ENCODE results near the gene ATP5F1D. TPM values are rescaled to one million over a fixed set of nuclear protein-coding genes. Genes with fewer than 3 reads are reported as not detected.

The ATP5F1D gene
- total and polyA plus RNA-seq, 9 donors = 1.3 to 218 (median 138) TPM

- intact Hi-C loops (cut with DNase I) = no loop called here
- Histone ChIP-seq H3K27ac (peak overlapping the region; percentile 84 to 91), H3K4me3 (peak overlapping the region; percentile 52), H3K27me3 (no peaks in the 10 kb centered on the region), H3K9me3 (no peaks in the 10 kb centered on the region), H3K36me3 (no peaks in the 10 kb centered on the region), H3K4me1 (ENCODE audit: insufficient read depth) (peaks cover 40% of the 10 kb centered on the region)
- peak in 2 of 5 donors; percentile 64 to 68 for DNase-seq
- no peak for TF ChIP-seq CTCF (IDR thresholded peaks at IDR 0.05)
- TF ChIP-seq POLR2A (IDR thresholded peaks at IDR 0.05) = no peak
- no peak for TF ChIP-seq EP300 (IDR thresholded peaks at IDR 0.05)
- WGBS, 3 donors = 22 to 32% (median 25%) methylated on average over 14 of the region's 14 CpGs
Observed at GRCh38 chr19:1261538-1261797, 19.9 kb downstream of the ATP5F1D start.

GRCh38 chr19:1261798-1262622 lies 20.5 kb downstream of the ATP5F1D start:
- intact Hi-C loops (cut with DNase I) = no loop called here
- H3K4me3 ChIP-seq = peak overlapping the region; percentile 52
- WGBS, 3 donors = 22 to 33% (median 30%) methylated on average over 27 to 28 of the region's 28 CpGs

GRCh38 chr19:1262623-1263123 lies 21.1 kb downstream of the ATP5F1D start:
- no peak overlapping the region for H3K4me3 ChIP-seq
- H3K27ac ChIP-seq = peak overlapping the region; percentile 84 to 91
- WGBS, 3 donors = 55 to 64% (median 59%) methylated on average over 19 to 21 of the region's 21 CpGs
- no peaks in the 10 kb centered on the region for H3K27me3 ChIP-seq
- H3K9me3 ChIP-seq = no peaks in the 10 kb centered on the region
- H3K4me1 ChIP-seq (ENCODE audit: insufficient read depth) = peaks cover 43% of the 10 kb centered on the region
- no peaks in the 10 kb centered on the region for H3K36me3 ChIP-seq
- TF ChIP-seq POLR2A (IDR thresholded peaks at IDR 0.05) (no peak), CTCF (IDR thresholded peaks at IDR 0.05) (no peak), EP300 (IDR thresholded peaks at IDR 0.05) (no peak)
- intact Hi-C loops (cut with DNase I) = no loop called here
- DNase-seq = peak; percentile 42 to 62 (median 61)

More at GRCh38 chr19:1261798-1262622, 20.5 kb downstream of the ATP5F1D start:
- H3K36me3 ChIP-seq = no peaks in the 10 kb centered on the region
- H3K27ac ChIP-seq = peak overlapping the region; percentile 84 to 91
- TF ChIP-seq CTCF (IDR thresholded peaks at IDR 0.05) = no peak
- no peak for TF ChIP-seq POLR2A (IDR thresholded peaks at IDR 0.05)
- TF ChIP-seq EP300 (IDR thresholded peaks at IDR 0.05) = no peak
- no peaks in the 10 kb centered on the region for H3K27me3 ChIP-seq
- no peaks in the 10 kb centered on the region for H3K9me3 ChIP-seq
- H3K4me1 ChIP-seq (ENCODE audit: insufficient read depth) = peaks cover 40% of the 10 kb centered on the region
- peak; percentile 67 to 83 (median 79) for DNase-seq

- 78 to 89% (median 86%) methylated on average over 5 of the region's 5 CpGs for WGBS, 3 donors
- Histone ChIP-seq H3K27me3 (no peaks in the 10 kb centered on the region), H3K4me3 (no peak overlapping the region), H3K9me3 (no peaks in the 10 kb centered on the region), H3K27ac (peak overlapping the region in 1 of 2 donors; percentile 91), H3K36me3 (no peaks in the 10 kb centered on the region), H3K4me1 (ENCODE audit: insufficient read depth) (peaks cover 39% of the 10 kb centered on the region)
- DNase-seq = peak in 3 of 5 donors; percentile 17 to 47 (median 45)
- TF ChIP-seq EP300 (IDR thresholded peaks at IDR 0.05) = no peak
- TF ChIP-seq POLR2A (IDR thresholded peaks at IDR 0.05) = no peak
- TF ChIP-seq CTCF (IDR thresholded peaks at IDR 0.05) = no peak
- intact Hi-C loops (cut with DNase I) = no loop called here
Observed at GRCh38 chr19:1263188-1263587, 21.6 kb downstream of the ATP5F1D start.
